Measurements from ENCODE around the gene TBRG4.

TBRG4 gene

DNA sequence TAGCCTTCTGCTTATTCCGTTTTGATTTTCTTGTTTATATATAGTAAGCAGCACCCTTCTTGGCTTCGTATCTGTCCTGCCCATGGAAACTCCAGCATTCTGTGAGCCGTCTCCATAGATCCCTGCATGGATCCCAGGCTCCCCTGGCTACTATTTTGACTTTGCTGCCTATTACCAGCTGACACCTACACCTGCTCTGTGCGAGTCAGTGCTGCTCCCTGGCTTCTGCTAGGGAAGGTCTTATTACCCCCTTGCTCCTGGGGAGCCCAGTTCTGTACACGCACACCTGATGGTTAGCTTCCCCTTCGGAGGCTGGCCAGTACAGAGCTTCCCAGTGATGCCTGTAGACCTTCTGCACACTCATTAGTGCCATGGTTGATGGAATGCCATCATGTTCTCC lies 58.1 kb downstream of the TBRG4 start:
- no peak for TF ChIP-seq ZNF565 (CRISPR knock-in tag; conservative IDR thresholded peaks at IDR 0.05; ENCODE audit: low read depth)
- no peak for TF ChIP-seq ZNF70 (CRISPR knock-in tag; IDR thresholded peaks at IDR 0.05)
- TF ChIP-seq, protein P1, sequence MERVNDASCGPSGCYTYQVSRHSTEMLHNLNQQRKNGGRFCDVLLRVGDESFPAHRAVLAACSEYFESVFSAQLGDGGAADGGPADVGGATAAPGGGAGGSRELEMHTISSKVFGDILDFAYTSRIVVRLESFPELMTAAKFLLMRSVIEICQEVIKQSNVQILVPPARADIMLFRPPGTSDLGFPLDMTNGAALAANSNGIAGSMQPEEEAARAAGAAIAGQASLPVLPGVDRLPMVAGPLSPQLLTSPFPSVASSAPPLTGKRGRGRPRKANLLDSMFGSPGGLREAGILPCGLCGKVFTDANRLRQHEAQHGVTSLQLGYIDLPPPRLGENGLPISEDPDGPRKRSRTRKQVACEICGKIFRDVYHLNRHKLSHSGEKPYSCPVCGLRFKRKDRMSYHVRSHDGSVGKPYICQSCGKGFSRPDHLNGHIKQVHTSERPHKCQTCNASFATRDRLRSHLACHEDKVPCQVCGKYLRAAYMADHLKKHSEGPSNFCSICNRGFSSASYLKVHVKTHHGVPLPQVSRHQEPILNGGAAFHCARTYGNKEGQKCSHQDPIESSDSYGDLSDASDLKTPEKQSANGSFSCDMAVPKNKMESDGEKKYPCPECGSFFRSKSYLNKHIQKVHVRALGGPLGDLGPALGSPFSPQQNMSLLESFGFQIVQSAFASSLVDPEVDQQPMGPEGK (CRISPR knock-in tag; IDR thresholded peaks at IDR 0.05; ENCODE audit: borderline replicate concordance) = no peak
- TF ChIP-seq GLIS3 (CRISPR knock-in tag; IDR thresholded peaks at IDR 0.05) = no peak
- no peak for TF ChIP-seq ARNTL (CRISPR knock-in tag; IDR thresholded peaks at IDR 0.05; ENCODE audit: borderline replicate concordance, low read depth)
- no peak for TF ChIP-seq TOX (CRISPR knock-in tag; IDR thresholded peaks at IDR 0.05; ENCODE audit: borderline replicate concordance)
- TF ChIP-seq ZFP3 (CRISPR knock-in tag; IDR thresholded peaks at IDR 0.05) = no peak
- TF ChIP-seq ISL1 (CRISPR knock-in tag; IDR thresholded peaks at IDR 0.05) = no peak
- TF ChIP-seq OSR1 (CRISPR knock-in tag; IDR thresholded peaks at IDR 0.05) = no peak
- TF ChIP-seq, protein P2, sequence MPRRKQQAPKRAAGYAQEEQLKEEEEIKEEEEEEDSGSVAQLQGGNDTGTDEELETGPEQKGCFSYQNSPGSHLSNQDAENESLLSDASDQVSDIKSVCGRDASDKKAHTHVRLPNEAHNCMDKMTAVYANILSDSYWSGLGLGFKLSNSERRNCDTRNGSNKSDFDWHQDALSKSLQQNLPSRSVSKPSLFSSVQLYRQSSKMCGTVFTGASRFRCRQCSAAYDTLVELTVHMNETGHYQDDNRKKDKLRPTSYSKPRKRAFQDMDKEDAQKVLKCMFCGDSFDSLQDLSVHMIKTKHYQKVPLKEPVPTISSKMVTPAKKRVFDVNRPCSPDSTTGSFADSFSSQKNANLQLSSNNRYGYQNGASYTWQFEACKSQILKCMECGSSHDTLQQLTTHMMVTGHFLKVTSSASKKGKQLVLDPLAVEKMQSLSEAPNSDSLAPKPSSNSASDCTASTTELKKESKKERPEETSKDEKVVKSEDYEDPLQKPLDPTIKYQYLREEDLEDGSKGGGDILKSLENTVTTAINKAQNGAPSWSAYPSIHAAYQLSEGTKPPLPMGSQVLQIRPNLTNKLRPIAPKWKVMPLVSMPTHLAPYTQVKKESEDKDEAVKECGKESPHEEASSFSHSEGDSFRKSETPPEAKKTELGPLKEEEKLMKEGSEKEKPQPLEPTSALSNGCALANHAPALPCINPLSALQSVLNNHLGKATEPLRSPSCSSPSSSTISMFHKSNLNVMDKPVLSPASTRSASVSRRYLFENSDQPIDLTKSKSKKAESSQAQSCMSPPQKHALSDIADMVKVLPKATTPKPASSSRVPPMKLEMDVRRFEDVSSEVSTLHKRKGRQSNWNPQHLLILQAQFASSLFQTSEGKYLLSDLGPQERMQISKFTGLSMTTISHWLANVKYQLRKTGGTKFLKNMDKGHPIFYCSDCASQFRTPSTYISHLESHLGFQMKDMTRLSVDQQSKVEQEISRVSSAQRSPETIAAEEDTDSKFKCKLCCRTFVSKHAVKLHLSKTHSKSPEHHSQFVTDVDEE (CRISPR knock-in tag; IDR thresholded peaks at IDR 0.05) = no peak
- ATAC-seq = no peak

DNA sequence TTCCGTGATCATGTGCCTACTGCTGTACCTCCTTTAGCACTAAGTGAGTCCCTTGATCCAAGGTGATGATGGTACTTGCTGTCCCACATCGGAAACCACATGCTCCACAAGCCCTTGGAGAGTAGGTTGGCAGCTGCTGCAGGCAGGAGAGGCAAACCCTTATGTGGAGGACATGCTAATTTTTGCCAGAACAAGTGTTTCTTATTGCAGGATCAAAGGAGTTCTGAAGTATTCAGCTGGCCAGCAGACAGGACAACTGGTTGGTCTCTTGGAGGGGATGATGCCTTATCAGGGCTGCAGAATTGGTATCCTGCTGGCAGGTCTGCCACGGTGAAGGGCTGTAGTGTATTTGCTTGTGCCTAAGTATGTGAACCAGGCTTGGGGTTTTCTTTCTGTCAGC lies 59.5 kb downstream of the TBRG4 start:
- no peak for ATAC-seq

DNA sequence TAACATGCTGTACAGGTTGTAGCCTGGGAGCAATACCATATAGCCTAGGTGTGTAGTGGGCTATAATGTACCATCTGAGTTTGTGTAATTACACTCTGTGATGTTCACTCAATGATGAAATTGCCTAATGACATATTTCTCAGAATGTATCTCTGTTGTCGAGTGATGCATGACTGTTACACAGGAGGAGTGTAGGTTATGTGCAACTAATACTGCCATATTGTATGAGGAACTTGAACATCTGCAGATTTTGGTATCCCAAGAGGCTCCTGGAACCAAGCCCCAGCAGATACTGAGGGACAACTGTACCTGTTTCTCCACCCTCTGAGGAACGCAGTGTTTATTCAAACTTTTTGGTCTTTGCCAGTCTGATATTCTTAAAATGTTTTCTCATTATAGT lies 61.3 kb downstream of the TBRG4 start:
- no peak for ATAC-seq
- TF ChIP-seq ZC3H10 (CRISPR knock-in tag; IDR thresholded peaks at IDR 0.05) (no peak), ARNTL (CRISPR knock-in tag; IDR thresholded peaks at IDR 0.05; ENCODE audit: borderline replicate concordance, low read depth) (no peak), ZNF8 (CRISPR knock-in tag; IDR thresholded peaks at IDR 0.05) (no peak), ZNF565 (CRISPR knock-in tag; conservative IDR thresholded peaks at IDR 0.05; ENCODE audit: low read depth) (no peak), PPARA (CRISPR knock-in tag; IDR thresholded peaks at IDR 0.05; ENCODE audit: borderline replicate concordance) (no peak), TOX (CRISPR knock-in tag; IDR thresholded peaks at IDR 0.05; ENCODE audit: borderline replicate concordance) (no peak), CSDC2 (CRISPR knock-in tag; IDR thresholded peaks at IDR 0.05) (no peak)
- TF ChIP-seq, protein P1 (CRISPR knock-in tag; IDR thresholded peaks at IDR 0.05; ENCODE audit: borderline replicate concordance) = no peak
- TF ChIP-seq, protein P3, sequence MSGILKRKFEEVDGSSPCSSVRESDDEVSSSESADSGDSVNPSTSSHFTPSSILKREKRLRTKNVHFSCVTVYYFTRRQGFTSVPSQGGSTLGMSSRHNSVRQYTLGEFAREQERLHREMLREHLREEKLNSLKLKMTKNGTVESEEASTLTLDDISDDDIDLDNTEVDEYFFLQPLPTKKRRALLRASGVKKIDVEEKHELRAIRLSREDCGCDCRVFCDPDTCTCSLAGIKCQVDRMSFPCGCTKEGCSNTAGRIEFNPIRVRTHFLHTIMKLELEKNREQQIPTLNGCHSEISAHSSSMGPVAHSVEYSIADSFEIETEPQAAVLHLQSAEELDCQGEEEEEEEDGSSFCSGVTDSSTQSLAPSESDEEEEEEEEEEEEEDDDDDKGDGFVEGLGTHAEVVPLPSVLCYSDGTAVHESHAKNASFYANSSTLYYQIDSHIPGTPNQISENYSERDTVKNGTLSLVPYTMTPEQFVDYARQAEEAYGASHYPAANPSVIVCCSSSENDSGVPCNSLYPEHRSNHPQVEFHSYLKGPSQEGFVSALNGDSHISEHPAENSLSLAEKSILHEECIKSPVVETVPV (CRISPR knock-in tag; IDR thresholded peaks at IDR 0.05) = no peak

More for the DNA sequence above, 59.5 kb downstream of the TBRG4 start:
- TF ChIP-seq, protein P4, sequence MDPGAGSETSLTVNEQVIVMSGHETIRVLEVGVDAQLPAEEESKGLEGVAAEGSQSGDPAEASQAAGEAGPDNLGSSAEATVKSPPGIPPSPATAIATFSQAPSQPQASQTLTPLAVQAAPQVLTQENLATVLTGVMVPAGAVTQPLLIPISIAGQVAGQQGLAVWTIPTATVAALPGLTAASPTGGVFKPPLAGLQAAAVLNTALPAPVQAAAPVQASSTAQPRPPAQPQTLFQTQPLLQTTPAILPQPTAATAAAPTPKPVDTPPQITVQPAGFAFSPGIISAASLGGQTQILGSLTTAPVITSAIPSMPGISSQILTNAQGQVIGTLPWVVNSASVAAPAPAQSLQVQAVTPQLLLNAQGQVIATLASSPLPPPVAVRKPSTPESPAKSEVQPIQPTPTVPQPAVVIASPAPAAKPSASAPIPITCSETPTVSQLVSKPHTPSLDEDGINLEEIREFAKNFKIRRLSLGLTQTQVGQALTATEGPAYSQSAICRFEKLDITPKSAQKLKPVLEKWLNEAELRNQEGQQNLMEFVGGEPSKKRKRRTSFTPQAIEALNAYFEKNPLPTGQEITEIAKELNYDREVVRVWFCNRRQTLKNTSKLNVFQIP (CRISPR knock-in tag; IDR thresholded peaks at IDR 0.05; ENCODE audit: borderline replicate concordance, low read depth) = no peak
- TF ChIP-seq, protein P5, sequence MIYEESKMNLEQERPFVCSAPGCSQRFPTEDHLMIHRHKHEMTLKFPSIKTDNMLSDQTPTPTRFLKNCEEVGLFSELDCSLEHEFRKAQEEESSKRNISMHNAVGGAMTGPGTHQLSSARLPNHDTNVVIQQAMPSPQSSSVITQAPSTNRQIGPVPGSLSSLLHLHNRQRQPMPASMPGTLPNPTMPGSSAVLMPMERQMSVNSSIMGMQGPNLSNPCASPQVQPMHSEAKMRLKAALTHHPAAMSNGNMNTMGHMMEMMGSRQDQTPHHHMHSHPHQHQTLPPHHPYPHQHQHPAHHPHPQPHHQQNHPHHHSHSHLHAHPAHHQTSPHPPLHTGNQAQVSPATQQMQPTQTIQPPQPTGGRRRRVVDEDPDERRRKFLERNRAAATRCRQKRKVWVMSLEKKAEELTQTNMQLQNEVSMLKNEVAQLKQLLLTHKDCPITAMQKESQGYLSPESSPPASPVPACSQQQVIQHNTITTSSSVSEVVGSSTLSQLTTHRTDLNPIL (CRISPR knock-in tag; IDR thresholded peaks at IDR 0.05; ENCODE audit: low read depth) = no peak
- TF ChIP-seq TOX (CRISPR knock-in tag; IDR thresholded peaks at IDR 0.05; ENCODE audit: borderline replicate concordance) = no peak
- TF ChIP-seq RARB (CRISPR knock-in tag; IDR thresholded peaks at IDR 0.05) = no peak
- TF ChIP-seq, protein P2 (CRISPR knock-in tag; IDR thresholded peaks at IDR 0.05) = no peak
- no peak for TF ChIP-seq GLIS3 (CRISPR knock-in tag; IDR thresholded peaks at IDR 0.05)
- no peak for TF ChIP-seq TCF4 (CRISPR knock-in tag; IDR thresholded peaks at IDR 0.05; ENCODE audit: borderline replicate concordance)
